EH (cell line): ENCODE results near the gene COA1.
"Not testable (repeated sequence)": the region's sequence is repeated elsewhere in the genome, so short reads cannot be mapped to it uniquely, and the experiment has no call there.

Experiments
- DNase-seq: peaks from one replicate; pipeline ENCODE4 v3.0.0-alpha.2; 2015; ENCODE audit warnings: low read depth

The COA1 gene

DNA sequence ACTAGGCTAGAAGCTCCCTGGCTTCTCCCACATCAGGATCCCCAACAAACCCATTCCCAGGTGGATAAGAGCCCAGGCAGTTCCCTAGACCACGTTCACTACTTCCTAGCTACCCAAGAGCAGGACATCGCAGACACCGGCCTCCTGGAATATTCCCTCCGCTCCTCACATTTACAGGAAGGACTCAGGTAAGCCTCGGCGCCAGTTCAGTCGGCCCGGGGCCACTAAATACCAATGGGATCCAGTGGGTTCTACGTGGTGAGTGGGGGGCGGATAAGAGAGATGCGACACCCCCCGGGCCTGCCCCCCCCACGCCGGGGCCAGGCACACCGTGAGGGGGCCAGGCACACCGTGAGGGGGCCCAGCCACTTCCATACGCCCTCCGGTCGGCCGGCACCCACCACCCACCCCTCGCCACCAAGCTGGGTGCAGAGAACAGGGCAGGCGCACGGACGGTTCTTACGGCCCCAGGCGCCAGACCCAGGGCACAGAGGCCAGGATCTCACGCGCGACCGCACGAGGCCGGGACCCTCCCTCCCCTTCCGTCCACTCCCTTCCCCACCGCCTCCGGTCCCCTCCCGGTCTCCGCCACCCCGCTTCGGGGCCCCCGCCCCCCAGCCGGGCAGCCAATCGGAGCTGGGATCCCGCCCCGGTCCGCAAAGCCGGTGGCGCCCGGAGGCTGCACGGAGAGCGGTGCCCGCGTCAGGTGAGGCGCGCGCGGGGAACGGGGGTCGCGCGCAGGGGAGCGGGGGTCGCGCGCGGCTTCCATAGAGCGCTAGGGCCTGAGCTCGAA, 28.9 kb upstream of the COA1 start, which contains the start of gene BLVRA:
Gene BLVRA (plus strand): TSS at position 652 of the 793 bp plus-strand sequence. CDS start 12,479 bp downstream, outside the sequence.
- peak; percentile 52 for DNase-seq

DNA sequence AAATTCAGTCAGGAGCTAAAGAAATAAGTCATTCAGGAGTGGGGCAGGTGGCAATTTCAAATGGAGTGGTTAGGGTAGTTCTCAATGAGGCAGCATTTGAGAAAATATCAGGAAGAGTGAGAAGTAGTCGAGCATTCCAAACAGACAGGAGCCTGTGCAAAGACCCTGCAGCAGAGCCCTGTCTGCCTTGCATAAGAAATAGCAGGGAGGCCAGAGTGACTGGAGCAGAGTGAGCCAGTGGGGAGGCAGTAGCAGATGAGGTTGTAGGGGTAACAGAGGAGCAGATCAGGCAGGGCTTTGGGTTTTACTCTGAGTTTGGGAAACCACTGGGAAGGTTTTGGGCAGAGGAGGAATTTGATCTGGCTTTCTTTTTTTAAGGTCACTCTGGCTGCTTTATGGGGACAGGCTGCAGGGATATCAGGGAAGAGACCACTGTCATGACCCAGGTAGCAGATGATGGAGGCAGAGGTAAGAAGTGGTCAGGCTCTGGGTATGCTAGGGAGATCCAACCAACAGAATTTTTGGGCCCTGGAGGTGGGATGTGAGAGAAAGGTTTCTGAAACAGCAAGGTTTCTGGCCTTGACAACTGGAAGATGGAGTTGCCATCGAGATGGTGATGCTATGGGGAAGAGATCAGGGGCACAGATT, 27.9 kb upstream of the COA1 start:
- DNase-seq, result no peak

DNA sequence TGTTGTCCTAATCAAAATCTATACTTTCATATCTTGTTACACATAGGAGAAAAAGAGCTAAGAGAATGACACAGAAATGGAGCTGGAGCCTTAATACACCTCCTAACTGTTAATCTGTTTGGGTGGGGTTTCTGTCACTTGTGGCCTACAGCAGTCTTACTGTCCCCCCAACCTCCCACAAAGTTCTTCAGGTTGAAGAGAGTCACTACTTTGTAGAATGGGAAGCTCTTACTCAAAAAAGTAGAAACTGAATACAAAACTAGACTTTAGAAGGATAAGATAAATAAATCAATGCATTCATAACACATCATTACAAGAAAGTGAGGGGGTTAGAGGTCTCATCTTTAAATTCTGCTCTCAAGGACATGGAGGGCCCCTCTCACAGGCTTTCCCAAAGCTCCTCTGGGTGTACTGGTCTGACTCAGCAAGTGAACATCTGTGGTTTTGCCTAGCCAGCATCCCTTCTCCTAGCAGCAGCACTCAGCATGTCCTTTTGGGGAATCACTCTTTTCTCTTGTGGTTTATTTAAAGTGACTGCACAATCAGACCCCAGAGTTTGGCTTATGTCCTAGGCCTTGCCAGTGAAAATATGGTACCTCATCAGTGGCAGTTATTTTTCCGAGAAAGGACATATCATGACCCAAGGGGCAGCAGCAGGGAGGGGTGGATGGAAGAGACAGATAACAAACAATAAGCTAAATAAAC, 27.2 kb upstream of the COA1 start:
- DNase-seq, result peak; percentile 87

DNA sequence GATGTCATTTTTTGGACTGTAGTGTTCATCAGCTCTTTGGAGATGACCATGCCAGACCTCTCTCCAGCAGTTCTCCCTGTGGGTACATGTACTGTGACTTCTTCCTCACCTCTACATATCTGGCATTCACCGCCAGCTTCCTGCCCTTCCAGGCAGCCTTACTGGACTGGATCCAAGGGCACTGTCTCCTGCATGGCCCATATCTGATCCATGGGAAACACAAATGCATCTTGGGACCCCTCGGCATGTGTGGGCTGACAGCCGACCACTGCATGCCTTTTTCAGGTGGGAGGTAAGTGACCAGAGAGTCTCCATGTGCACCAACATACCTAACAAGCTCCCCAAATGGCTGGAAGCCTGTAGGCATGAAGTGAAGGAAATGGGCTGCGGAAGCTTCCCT, 25.3 kb upstream of the COA1 start:
- no peak for DNase-seq

DNA sequence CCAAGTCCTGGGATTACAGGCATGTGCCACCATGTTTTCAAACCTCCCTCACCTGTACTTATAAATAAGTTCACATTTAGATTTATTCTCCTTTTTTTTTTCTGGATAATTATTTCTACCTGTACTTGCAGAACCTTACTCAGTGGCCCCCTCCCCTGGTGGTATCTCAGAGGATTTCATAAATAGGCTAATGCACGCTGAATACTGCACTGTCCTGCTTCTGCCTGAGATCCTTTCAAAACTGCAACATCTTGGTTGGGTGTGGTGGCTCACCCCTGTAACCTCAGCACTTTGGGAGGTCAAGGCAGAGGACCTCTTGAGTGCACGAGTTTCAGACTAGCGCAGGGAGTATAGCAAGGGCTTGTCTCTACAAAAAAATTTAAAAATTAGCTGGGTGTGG, 24.5 kb upstream of the COA1 start:
- DNase-seq, result no peak

DNA sequence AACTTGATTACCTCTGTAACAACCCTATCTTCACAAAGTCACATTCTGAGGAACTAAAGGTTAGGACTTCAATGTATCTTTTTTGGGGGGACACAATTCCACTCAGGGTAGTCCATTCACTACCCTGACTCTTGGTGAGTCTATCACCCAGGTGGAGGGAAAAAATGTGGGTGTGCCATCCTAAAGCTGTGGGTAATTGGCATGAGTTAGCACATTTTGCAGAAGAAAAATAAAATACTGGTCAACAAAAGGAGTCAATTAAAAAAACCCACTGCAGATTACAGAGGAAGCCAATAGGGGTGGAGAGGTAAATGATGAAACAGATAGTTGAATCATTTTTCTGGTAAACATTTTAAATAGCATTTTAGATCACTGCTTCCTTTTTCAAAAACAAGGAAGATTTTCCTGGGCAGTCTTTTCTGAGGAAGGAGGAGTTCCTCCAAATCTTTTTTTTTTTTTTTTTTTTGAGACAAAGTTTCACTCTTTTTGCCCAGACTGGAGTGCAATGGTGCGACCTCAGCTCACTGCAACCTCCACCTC, 24.0 kb upstream of the COA1 start:
- no peak for DNase-seq

DNA sequence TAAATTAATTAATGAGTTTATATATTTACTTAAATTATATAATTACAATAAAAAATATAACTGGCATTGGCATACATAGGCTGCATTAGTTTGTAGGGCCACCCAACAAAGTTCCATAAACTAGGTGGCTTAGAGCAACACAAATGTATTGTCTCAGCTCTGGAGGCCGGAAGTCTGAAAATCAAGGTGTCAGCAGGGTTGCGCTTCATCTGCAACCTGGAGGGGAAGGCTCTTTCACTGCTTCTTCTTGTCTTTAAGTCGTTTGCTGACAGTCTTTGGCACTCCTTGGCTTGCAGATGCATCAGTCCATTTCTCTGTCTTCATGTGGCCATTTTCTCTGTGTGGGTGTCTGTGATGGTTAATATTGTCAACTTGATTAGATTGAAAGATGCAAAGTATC, 23.1 kb upstream of the COA1 start:
- no peak for DNase-seq

DNA sequence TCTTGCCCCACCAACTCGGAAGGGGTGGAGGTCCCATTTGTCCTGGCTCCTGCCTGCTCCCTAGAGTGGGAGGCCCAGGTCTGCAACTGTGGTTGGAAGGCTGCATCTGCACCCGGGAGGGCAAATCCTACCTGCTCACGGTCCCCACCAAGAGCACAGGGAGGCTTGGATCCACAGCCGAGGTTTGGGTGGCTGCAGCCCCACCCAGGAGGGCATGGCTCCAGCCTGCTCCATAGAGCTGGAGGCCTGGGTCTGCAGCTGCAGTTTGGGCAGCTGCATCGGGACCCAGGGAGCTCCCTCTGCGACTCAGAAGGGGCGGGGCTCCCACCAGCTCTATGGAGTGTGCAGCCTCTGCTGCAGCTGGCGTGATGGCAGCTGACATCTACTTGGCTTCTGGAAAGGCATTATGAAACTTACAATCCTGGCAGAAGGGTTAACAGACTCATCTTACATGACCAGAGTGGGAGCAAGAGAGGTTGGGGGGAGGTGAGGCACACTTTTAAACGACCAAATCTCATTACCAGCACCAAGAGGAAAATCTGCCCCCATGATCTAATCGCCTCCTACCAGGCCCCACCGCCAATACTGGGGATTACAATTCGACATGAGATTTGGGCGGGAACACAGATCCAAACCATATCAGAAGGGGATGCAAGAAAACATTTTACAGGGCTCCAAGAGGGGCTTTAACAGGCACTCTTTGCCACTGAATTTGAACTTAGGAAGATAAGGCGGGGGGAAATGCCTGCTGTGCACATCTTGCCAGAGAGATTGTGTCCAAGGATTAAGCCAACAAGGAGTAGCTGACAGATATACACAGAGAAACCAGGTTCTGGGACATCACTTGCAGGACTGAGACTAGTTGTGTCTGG, 20.9 kb upstream of the COA1 start:
- DNase-seq, result peak; percentile 31

DNA sequence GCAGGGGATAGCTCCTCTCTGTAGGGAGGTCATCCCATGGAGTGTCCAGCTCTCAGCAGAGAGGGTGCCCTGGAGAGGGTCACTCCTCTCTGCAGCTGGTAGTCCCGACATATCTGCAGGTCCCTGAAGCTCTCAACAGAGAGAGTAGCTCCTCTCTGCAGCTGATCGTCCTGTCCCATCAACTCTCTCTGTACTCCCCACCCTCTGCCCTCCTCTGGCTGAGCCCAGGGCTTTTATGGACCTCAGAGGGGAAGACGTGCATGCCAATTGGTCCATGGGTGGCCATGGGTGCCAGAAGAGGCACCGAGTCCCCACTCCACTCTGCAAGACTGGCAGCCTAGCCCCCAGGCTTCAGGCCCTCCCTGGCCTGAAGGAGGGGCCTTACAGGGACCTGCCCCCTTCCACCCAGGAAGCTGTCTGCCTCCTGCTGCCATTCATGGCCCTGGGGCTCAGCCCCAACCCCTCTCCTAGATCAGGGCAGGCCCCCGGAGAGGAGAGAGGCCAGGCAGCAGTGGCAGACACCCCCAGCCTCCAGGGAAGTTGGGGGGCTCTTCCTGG, 20.1 kb upstream of the COA1 start:
- no peak for DNase-seq

DNA sequence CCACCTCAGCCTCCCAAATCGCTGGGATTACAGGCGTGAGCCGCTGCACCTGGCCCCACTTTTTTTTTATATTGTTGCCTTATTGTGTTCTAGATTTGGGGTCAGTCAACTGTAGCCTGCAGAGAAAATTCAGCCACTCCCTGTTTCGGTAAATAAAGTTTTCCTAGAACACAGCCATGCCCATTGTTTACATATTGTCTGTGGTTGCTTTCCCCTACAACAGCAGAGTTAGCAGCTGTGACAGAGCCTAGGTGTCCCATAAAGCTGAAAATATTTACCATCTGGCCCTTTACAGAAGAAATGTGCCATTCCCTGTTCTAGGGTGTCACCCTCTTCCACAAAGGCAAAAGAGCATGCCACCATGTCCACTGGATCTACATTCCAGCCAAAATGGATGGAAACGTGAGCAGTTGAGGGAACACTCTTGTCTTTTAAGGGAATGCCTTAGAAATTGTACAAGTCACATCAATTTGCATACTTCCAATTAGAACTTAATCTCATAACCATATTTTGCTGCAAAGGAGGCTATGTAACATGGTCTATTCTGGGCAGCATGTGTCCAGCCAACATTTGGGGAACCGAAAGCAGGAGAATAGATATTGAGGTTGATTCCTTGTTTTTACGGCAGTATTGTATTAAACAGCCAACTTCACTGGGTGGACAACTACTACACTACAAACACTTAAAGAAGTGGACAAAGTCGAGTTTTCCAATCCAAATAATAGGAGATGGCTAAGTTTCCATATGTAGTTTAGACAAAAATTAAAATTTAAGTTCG, 18.2 kb upstream of the COA1 start:
- DNase-seq, result no peak

DNA sequence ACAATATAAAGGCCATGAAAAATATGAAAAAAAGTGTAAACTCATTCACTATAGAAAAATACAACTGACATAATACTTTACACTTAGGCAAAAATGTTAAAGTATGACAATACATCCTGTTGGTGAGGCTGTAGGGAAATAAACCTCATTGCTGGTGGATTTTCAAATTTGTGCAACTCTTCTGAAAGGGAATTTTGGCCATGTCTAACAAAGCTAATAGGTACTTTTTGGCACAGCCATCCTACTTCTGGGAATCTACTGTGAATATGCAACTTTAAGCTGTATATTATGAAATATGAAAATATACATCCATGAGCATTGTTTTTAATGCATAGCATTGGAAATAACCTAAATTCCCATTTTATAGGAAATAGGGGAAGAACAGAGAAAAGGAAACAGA, 13.4 kb upstream of the COA1 start:
- DNase-seq, result no peak

DNA sequence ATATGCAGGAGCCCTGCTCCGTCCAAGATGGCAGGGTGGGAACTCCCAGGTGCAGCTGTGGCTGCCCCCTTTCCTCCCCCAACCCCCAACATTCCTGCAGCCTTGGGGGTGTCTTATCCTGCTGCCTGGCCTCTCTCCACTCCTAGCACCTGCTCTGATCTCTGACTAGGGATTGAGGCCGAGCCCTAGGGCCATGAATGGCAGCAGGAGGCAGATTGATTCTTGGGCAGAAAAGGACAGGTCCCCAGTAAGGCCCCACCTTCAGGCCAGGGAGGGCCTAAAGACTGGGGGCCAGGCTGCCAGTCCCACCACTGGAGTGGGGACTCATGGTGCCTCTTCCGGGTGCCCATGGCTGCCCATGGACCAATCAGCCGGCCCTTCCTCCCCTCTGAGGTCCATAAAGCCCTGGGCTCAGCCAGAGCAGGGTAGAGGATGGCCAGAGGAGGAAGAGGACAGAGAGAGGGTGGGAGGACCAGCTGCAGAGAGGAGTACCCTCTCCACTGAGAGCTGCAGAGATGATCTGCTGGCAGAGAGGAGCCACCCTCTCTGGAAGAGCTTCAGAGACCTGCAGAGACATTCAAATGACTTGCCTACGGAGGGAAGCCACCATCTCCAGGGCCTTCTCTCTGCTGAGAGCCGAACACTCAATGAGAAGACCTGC, 8.3 kb upstream of the COA1 start:
- no peak for DNase-seq

DNA sequence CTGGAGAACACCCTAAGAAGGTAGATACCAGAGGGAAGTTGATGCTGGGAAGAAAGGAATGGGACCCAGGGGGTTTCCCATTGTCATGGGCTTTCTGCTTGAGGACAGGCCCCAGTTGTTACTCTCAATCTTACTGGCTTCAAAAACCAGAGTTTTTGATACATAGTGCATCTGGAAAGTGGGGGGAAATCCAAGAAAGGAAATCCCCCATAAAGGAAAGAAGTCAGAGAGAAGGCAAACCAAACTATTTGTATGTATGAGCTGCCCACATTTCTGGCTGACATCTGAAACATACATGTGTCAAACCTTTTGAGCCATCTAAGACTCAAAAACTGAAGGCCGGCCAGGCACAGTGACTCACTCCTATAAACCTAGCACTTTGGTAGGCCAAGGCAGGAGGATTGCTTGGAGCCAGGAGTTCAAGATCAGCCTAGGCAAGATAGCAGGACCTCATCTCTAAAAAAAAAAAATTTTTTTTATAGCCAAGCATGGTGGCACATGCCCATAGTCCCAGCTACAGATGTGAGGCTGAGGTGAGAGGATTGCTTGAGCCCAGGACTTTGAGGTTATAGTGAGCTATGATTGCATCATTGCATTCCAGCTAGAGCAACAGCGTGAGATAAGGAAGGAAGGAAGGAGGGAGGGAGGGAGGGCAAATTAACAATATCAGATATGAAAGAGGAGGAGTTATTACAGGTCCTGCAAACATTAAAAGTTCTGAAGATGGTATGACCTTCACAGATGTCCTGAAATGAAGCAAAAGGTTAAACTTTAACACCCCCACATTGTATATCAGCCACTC, 6.7 kb upstream of the COA1 start:
- DNase-seq, result peak; percentile 27

DNA sequence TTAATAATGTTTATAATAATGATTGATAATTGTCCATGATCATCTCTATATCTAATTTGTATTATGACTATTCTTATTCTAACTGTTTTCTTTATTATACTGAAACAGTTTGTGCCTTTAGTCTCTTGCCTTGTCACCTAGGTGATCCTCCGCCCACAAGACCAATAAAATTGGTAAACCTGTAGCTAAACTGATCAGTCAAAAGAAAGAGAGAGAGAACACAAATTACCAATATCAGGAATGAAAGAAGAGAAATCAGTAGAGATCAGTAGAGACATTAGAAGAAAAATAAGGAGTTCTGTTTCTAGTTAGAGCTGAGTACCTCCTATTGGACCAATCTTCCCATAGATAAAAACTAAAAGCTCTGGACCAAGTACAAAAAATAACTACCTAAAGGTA, 6.1 kb upstream of the COA1 start:
- no peak for DNase-seq

DNA sequence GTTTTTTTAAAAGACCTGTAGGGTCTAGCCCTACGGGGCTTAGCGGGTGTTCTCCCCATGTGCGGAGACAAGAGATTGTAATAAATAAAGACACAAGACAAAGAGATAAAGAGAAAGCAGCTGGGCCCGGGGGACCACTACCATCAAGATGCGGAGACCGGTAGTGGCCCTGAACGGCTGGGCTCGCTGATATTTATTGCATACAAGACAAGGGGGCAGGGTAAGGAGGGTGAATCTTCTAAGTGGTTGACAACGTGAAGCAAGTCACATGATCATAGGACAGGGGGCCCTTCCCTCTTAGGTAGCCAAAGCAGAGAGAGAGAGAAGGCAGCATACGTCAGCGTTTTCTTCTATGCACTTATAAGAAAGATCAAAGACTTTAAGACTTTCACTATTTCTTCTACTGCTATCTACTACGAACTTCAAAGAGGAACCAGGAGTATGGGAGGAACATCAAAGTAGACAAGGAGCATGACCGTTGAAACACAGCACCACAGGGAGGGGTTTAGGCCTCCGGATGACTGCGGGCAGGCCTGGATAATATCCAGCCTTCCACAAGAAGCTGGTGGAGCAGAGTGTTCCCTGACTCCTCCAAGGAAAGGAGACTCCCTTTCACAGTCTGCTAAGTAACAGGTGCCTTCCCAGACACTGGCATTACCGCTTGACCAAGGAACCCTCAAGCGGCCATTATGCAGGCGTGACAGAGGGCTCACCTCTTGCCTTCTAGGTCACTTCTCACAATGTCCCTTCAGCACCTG, 5.4 kb upstream of the COA1 start:
- not testable (repeated sequence) for DNase-seq

DNA sequence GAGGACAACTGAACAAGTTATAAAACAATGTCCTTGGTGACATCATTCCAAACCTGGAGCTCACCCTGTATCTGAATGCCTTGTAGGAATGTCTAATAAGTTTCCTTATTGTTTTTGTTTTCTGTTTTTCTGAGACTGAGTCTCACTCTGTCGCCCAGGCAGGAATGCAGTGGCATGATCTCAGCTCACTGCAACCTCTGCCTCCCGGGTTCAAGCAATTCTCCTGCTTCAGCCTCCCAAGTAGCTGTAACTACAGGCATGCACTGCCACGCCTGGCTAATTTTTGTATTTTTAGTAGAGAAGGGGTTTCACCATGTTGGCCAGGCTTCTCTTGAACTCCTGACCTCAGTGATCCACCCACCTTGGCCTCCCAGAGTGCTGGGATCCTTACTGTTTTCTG, 2.2 kb upstream of the COA1 start:
- not testable (repeated sequence) for DNase-seq

DNA sequence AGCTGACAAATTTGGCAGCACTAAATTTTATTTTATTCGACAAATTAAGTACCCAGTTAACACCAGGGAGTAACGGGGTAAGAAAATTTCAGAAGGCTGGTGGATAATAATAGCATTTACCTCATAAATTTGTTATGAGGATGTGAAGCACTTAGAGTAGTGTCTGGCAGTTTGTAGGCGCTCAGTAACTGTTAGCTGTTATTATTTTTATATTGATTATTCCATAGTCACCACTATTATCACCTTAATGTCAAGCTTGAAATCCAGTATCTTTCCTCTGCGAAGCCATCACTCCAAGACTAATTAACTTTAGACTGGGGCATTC, 563 bp upstream of the COA1 start:
- DNase-seq, result no peak

DNA sequence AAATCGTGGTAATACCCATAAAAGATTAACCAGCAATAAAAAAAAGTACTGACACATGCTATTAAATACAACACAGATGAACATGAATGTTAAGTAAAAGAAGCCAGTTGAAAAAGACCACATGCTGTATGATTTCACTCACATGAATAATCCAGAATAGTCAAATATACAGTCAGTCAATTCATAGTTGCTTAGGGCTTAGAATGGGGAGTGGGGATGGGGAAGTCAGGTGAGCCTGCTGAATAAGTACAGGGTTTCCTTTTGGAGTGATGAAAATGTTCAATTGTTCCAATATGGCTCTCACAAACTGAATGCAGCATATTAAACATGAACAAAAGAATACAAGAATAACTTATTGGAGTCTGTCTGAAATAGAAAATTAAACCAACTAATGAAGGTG, 1.8 kb downstream of the COA1 start:
- DNase-seq, result no peak

DNA sequence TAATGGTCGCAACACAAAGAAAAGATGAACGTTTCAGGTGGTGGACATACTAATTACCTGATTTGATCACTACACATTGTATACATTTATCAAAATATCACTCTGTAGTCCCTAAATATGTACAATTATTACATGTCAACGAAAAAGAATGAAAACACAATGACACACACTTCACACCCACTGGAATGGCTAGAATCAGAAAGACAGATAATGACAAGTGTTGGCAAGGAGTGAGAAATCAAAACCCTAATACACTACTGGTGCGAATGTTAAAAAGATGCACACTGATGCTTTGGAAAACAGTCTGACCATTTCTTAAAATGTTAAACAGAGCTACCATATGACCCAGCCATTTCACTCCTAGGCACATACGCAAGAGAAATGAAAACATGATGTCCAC, 2.3 kb downstream of the COA1 start:
- no peak for DNase-seq
